OCI-LY7 (cell line): ENCODE results near the gene PLEK2. TPM values are rescaled to one million over a fixed set of nuclear protein-coding genes. Genes with fewer than 3 reads are reported as not detected.

Experiments used
- BruUV-seq: library from RNA; stranded (reverse); fragments of 400-500 nt; replicated peaks from 2 replicates; lab custom pipeline; 2021; lab: Mats Ljungman, UMichigan
- CTCF ChIA-PET: fragments of 300-600 bp; sonication (Branson Sonifier 250); formaldehyde crosslinking; loops from one replicate; lab custom pipeline; 2022; ENCODE audit warnings: antibody characterized with exemption; ENCODE audit not compliant: unreplicated experiment; lab: Charles Lee
- POLR2A ChIA-PET: fragments of 300-600 bp; sonication (Branson Sonifier 250); formaldehyde crosslinking; loops from one replicate; lab custom pipeline; 2022; ENCODE audit warnings: antibody characterized with exemption; lab: Charles Lee
- DNase-seq: peaks from one replicate; pipeline ENCODE4 v3.0.0-alpha.2; 2015; ENCODE audit warnings: low spot score
- H2AFZ ChIP-seq: fragments of 200-600 bp; sonication (generic), shearing (Covaris generic); 2 replicates; pipeline ENCODE4 v1.6.1; 2014; ENCODE audit warnings: mild to moderate bottlenecking, antibody characterized with exemption, low read length, moderate library complexity
- H3K27ac ChIP-seq: fragments of 200-600 bp; sonication (generic); 2 replicates; pipeline ENCODE4 v1.5.1; 2014; ENCODE audit warnings: mixed run types, low read depth, mild to moderate bottlenecking, moderate library complexity, low read length, inconsistent platforms; ENCODE audit not compliant: poor library complexity, severe bottlenecking
- H3K36me3 ChIP-seq: fragments of 200-600 bp; sonication (generic); 2 replicates; pipeline ENCODE4 v1.6.1; 2014; ENCODE audit warnings: mild to moderate bottlenecking, antibody characterized with exemption, low read length, moderate library complexity, mixed read lengths; ENCODE audit not compliant: insufficient read depth
- H3K4me1 ChIP-seq: fragments of 200-600 bp; sonication (generic); 2 replicates; pipeline ENCODE4 v1.5.1; 2014; ENCODE audit warnings: mild to moderate bottlenecking, low read length; ENCODE audit not compliant: insufficient read depth, poor library complexity, severe bottlenecking
- H3K4me2 ChIP-seq: fragments of 200-600 bp; sonication (generic); 2 replicates; pipeline ENCODE4 v1.6.1; 2014; ENCODE audit warnings: mild to moderate bottlenecking, low read length
- H3K4me3 ChIP-seq: fragments of 200-600 bp; sonication (generic); 2 replicates; pipeline ENCODE4 v1.5.1; 2014; ENCODE audit warnings: mild to moderate bottlenecking, low read depth, low read length; ENCODE audit not compliant: poor library complexity, severe bottlenecking
- H3K79me2 ChIP-seq: fragments of 200-600 bp; sonication (generic); 2 replicates; pipeline ENCODE4 v1.6.1; 2016; ENCODE audit warnings: low read depth, mild to moderate bottlenecking, low read length, moderate library complexity, mixed read lengths; ENCODE audit not compliant: insufficient read depth
- H3K9me2 ChIP-seq: fragments of 200-600 bp; sonication (generic); 2 replicates; pipeline ENCODE4 v1.6.1; 2016; ENCODE audit warnings: mild to moderate bottlenecking, low read length, mixed read lengths; ENCODE audit not compliant: insufficient read depth
- H3K9me3 ChIP-seq: fragments of 200-600 bp; sonication (generic); 2 replicates; pipeline ENCODE4 v1.6.1; 2014; ENCODE audit warnings: mild to moderate bottlenecking, mixed run types, low read length, mixed read lengths
- H4K20me1 ChIP-seq: fragments of 200-600 bp; sonication (generic); 2 replicates; pipeline ENCODE4 v1.6.1; 2014; ENCODE audit warnings: mild to moderate bottlenecking, antibody characterized with exemption, low read length, moderate library complexity, mixed read lengths; ENCODE audit not compliant: insufficient read depth
- EZH2phosphoT487 ChIP-seq: fragments of 200-600 bp; sonication (generic); IDR thresholded peaks from 2 replicates; pipeline ENCODE4 v1.6.1; 2018; ENCODE audit warnings: low read depth, borderline replicate concordance, mild to moderate bottlenecking, mixed run types, antibody characterized with exemption, low read length, moderate library complexity, mixed read lengths
- intact Hi-C: fragments of 100-400 bp; cut with micrococcal nuclease; formaldehyde crosslinking; loops from one replicate; pipeline ENCODE4 v1.10.0; 2022; ENCODE audit not compliant: unreplicated experiment
- total RNA-seq, 2 experiments: library from RNA; depleted of rRNA in 1 of 2; stranded (reverse); fragments of >200 nt in 1 of 2; shearing (Covaris generic) in 1 of 2; gene quantifications; 2 replicates each; pipeline ENCODE4 v1.2.3, GENCODE V29; 2014 to 2022
- TF ChIP-seq, protein P1 (sequence below): fragments of 200-600 bp; sonication (generic); conservative IDR thresholded peaks from 2 replicates; pipeline ENCODE4 v1.5.1; 2014; ENCODE audit warnings: mild to moderate bottlenecking, antibody characterized with exemption, low read length, moderate library complexity, mixed read lengths

Gene PLEK2
- total RNA-seq, 2 experiments from 2014 or later, result not detected

GRCh38 chr14:67371247-67372148 is 40.5 kb downstream of the PLEK2 start:
- no peaks in the 10 kb centered on the region for H3K9me3 ChIP-seq
- peaks cover 79% of the 10 kb centered on the region for H3K79me2 ChIP-seq
- H3K9me2 ChIP-seq, result no peaks in the 10 kb centered on the region
- no peaks in the 10 kb centered on the region for H3K4me1 ChIP-seq
- intact Hi-C loops, result no loop called here
- H3K4me2 ChIP-seq, result no peak overlapping the region
- ChIA-PET CTCF (no interaction called here), POLR2A (no interaction called here)
- H2AFZ ChIP-seq, result no peak overlapping the region
- no peak overlapping the region for H3K27ac ChIP-seq
- no TSS peak for BruUV-seq
- H3K36me3 ChIP-seq, result peaks cover 97% of the 10 kb centered on the region
- DNase-seq, result no peak
- H4K20me1 ChIP-seq, result no peaks in the 10 kb centered on the region; the same call in 1 of the 2 replicates
- TF ChIP-seq, protein P1, sequence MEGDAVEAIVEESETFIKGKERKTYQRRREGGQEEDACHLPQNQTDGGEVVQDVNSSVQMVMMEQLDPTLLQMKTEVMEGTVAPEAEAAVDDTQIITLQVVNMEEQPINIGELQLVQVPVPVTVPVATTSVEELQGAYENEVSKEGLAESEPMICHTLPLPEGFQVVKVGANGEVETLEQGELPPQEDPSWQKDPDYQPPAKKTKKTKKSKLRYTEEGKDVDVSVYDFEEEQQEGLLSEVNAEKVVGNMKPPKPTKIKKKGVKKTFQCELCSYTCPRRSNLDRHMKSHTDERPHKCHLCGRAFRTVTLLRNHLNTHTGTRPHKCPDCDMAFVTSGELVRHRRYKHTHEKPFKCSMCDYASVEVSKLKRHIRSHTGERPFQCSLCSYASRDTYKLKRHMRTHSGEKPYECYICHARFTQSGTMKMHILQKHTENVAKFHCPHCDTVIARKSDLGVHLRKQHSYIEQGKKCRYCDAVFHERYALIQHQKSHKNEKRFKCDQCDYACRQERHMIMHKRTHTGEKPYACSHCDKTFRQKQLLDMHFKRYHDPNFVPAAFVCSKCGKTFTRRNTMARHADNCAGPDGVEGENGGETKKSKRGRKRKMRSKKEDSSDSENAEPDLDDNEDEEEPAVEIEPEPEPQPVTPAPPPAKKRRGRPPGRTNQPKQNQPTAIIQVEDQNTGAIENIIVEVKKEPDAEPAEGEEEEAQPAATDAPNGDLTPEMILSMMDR, result no peak
- TF ChIP-seq EZH2phosphoT487, result no peak
- H3K4me3 ChIP-seq, result no peak overlapping the region

- no peak for DNase-seq
- no peaks in the 10 kb centered on the region for H3K9me3 ChIP-seq
- peaks cover under 1% of the 10 kb centered on the region; the same call in 1 of the 2 replicates for H4K20me1 ChIP-seq
- ChIA-PET CTCF (no interaction called here), POLR2A (no interaction called here)
- intact Hi-C loops, result no loop called here
- H3K27ac ChIP-seq, result no peak overlapping the region
- peaks cover 85% of the 10 kb centered on the region for H3K79me2 ChIP-seq
- H3K4me3 ChIP-seq, result no peak overlapping the region
- H3K4me1 ChIP-seq, result no peaks in the 10 kb centered on the region
- no peak overlapping the region for H3K4me2 ChIP-seq
- H3K36me3 ChIP-seq, result peaks cover 97% of the 10 kb centered on the region
- no peak overlapping the region for H2AFZ ChIP-seq
- no peak for TF ChIP-seq EZH2phosphoT487
- TF ChIP-seq, protein P1, result no peak
- no TSS peak for BruUV-seq
- H3K9me2 ChIP-seq, result no peaks in the 10 kb centered on the region
These were observed 41.1 kb downstream of the PLEK2 start for GRCh38 chr14:67370830-67371229.

- H3K36me3 ChIP-seq, result peaks cover 89% of the 10 kb centered on the region
- peaks cover 42% of the 10 kb centered on the region for H4K20me1 ChIP-seq
- BruUV-seq, result no TSS peak
- H3K4me2 ChIP-seq, result no peak overlapping the region
- TF ChIP-seq EZH2phosphoT487, result no peak
- TF ChIP-seq, protein P1, result no peak
- intact Hi-C loops, result no loop called here
- ChIA-PET CTCF (no interaction called here), POLR2A (interaction anchor here (0.6 to 1.5 kb wide), 5 partner anchors 8 to 529 kb away, joined by 3 to 5 read pairs (median 3); partner anchors contain the start of gene PIGH)
- peaks cover 21% of the 10 kb centered on the region for H3K4me1 ChIP-seq
- H3K4me3 ChIP-seq, result no peak overlapping the region
- no peaks in the 10 kb centered on the region for H3K9me2 ChIP-seq
- H3K9me3 ChIP-seq, result no peaks in the 10 kb centered on the region
- DNase-seq, result no peak
- no peak overlapping the region for H2AFZ ChIP-seq
- no peak overlapping the region for H3K27ac ChIP-seq
- peaks cover 92% of the 10 kb centered on the region for H3K79me2 ChIP-seq
These were observed 46.5 kb downstream of the PLEK2 start for GRCh38 chr14:67365476-67365875.
